Retinal pigment epithelial cell (primary cell): ENCODE measurements around the gene INPP4B.

ENCODE experiments used
- DNase-seq: peaks from one replicate; pipeline ENCODE4 v3.0.0-alpha.2; 2010; ENCODE audit warnings: low read depth
- H3K4me3 ChIP-seq: 2 replicates; pipeline ENCODE4 v1.5.1; 2011; ENCODE audit warnings: mild to moderate bottlenecking, low read length, control low read depth, moderate library complexity
- CTCF ChIP-seq: conservative IDR thresholded peaks from 2 replicates; pipeline ENCODE4 v1.5.1; 2011; ENCODE audit warnings: low read depth, low read length, control low read depth, inconsistent platforms

The INPP4B gene

DNA sequence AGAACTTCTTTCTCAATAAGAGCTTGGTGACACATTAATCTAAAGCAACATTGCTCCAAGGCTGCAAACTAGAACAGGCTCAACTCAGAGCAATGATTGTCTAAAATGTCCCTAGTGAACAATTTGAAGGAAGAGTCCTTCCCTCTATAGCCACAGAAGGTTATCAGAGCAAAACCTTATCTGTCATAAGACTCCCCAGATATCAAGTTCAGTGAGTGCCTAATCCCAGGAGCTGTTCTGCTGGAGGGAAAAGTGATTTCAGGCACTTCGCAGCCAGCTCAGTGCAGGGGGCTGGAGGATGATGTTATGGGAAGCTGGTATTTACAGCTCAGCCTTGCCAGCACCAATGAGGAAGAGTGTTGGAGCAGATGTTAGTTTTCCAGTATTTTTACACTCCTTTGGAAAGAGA is 497.5 kb downstream of the INPP4B start:
- no peak for TF ChIP-seq CTCF
- H3K4me3 ChIP-seq, result no peak overlapping the region
- DNase-seq, result no peak

DNA sequence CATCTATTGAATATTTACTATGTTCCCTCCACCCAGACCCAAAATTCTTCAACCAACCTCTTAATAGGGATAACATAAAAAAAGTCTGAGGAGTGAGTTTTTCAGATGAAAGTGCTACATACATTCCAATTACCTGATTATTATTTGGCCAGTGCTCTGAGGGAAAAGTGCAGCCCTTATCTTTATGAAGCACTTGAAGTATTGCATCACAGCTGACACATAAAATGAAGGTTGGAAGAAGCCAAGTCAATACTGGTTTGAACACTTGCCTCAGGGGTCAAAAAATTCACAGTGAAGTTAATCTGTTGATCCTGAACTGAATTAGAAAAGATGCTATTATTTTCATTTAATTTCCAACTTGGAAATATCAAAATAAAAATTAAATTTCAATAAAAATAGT is 498.9 kb downstream of the INPP4B start:
- H3K4me3 ChIP-seq, result no peak overlapping the region
- DNase-seq, result no peak

GRCh38 chr4:142345924-142346323 is 500.2 kb downstream of the INPP4B start:
- no peak for TF ChIP-seq CTCF
- no peak for DNase-seq
- no peak overlapping the region for H3K4me3 ChIP-seq

More for the DNA sequence above, 498.9 kb downstream of the INPP4B start:
- no peak for TF ChIP-seq CTCF

GRCh38 chr4:142341268-142341667 is 504.8 kb downstream of the INPP4B start:
- no peak for DNase-seq
- TF ChIP-seq CTCF, result no peak
- no peak overlapping the region for H3K4me3 ChIP-seq

GRCh38 chr4:142339053-142339452 is 507.0 kb downstream of the INPP4B start:
- no peak for DNase-seq
- H3K4me3 ChIP-seq, result no peak overlapping the region

DNA sequence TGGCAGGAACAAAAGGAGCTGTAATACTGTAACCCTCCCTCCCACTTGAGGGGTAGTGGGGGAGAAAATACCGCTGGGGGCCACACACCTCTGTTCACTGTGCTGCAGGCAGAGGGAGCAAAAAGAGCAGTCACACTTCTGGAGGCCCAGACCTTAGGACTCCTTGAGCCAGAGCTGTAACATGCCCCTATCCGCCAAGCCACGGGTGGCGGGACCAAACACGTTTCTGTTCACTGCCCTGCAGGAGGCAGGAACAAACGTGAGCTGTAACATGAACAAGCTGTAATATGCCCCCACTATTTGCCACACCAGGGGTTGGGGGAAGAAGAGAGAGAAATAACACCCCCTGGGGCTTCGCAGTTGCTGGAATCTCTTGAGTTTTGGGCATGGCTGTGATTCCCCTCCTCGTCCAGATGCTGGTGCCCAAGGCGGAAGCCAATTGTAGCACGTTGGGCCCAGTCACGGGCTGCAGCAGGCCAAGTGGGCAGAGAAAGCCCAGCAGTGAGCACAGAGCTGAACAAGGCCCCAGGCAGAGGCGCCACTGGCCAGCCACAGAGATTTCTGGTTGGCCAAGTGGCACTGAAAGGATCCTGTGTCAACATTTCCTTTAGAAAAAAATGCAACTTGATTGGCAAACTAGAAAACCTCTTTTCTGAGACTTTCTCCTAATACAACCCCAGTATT is 509.7 kb downstream of the INPP4B start:
- DNase-seq, result no peak
- H3K4me3 ChIP-seq, result no peak overlapping the region
- no peak for TF ChIP-seq CTCF

More at GRCh38 chr4:142339053-142339452, 507.0 kb downstream of the INPP4B start:
- TF ChIP-seq CTCF, result no peak

DNA sequence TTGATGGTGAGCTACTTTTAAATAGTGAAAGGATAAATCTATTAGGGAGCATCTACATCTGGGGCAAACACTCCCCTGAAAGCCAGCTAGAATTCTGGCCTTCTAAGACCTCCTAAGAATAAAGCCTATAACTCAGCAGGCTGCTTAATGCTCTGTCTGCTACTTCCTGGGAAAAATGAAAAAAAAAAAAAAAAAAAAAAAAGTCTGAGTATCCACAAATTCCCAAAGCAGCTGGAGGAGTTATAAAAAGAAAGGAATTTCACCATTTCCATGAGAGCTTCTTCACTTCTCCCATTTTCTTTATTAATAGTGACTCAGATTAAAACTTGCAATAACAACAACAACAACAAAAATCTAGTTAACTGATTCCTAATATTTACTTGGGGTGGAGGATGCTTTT is 511.2 kb downstream of the INPP4B start:
- no peak for DNase-seq
- TF ChIP-seq CTCF, result no peak

More for the DNA sequence above, 511.2 kb downstream of the INPP4B start:
- no peak overlapping the region for H3K4me3 ChIP-seq
